Measurements from ENCODE around the gene ZNF563.

DNA sequence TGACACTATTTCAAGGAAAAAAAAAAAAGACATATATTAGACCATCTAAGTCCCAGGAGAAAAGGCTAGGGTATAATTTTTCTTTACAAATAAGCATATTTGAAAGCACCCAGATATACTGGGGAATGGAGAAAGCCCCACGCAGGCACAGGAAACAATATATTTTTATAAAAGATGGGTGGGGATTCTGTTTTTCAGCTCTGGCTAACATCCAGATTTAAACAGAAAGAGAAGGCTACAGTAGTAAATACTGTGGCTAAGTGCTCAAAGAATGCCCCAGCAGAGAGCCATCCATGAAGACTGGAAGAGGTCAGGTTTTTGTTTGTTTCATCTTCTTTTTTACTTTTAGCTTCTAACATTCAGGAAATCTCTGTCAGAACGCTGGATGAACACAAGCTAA lies 54.7 kb downstream of the ZNF563 start:
- TF ChIP-seq TARDBP (IDR thresholded peaks at IDR 0.05), result no peak
- TF ChIP-seq SP1 (IDR thresholded peaks at IDR 0.05), result no peak
- TF ChIP-seq FOXM1 (IDR thresholded peaks at IDR 0.05; ENCODE audit: borderline replicate concordance), result no peak
- no peak for TF ChIP-seq FOXA1 (IDR thresholded peaks at IDR 0.05)
- TF ChIP-seq SUZ12 (IDR thresholded peaks at IDR 0.05), result no peak
- TF ChIP-seq ELF4 (IDR thresholded peaks at IDR 0.05), result no peak
- no peak for TF ChIP-seq BHLHE40 (IDR thresholded peaks at IDR 0.05; ENCODE audit: borderline replicate concordance)
- no peak for TF ChIP-seq NFRKB (IDR thresholded peaks at IDR 0.05)
- no peak for TF ChIP-seq ZNF384 (IDR thresholded peaks at IDR 0.05)
- no peak for TF ChIP-seq PKNOX1 (IDR thresholded peaks at IDR 0.05)

All from HEK293T (cell line).